Activated CD4-positive, CD25-positive, alpha-beta regulatory T cell (primary cell): ENCODE data around the gene PRXL2C.

Experiments
- DNase-seq, 4 experiments: peaks; one replicate each; lab custom pipeline; 2025; lab: John Stamatoyannopoulos, UW

Gene PRXL2C

GRCh38 chr9:96612105-96612965 lies 42.8 kb downstream of the PRXL2C start:
- DNase-seq: no peak

DNA sequence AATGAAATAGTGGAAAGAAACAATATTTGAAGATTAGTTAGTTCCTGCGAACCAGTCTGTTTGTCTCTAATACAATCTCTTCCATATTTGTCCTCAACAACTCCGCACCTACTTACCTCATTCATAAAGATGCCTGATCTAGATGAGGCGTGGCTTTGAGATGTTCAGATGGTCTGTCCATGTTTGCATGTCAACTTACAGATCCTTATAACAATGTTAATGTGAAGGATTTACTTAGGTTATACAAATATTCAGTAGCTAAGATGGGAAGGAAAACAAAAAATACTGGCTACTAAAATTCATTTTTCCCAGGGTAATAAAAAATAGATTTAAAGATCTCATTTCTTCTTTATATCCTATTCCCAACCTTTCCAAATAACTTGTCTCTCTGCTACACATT lies 43.8 kb downstream of the PRXL2C start:
- DNase-seq: no peak

DNA sequence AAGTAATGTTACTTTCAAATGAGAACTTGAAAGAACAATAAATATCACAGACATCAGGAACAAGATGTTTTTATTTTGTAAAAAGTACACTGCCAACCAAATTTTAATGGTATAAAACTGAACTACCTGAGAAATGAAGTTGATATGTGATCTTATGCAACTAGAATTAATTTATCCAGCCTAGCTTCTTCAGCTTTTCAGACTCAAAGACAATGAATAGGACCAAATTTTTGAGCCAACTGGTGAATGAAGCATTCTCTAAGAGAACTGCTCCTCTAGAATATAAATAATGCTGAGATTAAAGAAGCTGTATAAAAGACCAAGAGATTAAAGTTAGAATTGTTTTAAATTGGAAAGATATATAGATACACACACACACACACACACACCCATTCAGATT lies 45.4 kb downstream of the PRXL2C start:
- no peak for DNase-seq

DNA sequence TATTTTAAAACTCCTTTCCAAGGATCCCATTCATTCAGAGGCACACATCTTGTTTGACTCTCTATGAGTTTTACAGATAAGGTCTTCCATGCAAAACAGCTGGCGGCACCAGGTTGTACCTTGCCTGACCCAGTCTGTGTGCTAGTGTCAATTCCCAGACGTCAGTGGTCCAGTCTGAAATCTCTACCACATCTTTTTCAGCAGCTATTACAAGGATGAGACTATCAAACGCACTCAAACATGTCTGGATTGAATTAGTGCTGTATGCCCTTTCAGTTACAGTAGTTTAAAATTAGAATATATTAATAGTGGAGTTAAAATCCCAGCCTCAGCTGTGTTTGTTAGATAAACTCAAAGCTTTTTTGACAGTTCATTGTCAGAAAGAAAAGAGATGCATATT lies 47.1 kb downstream of the PRXL2C start:
- DNase-seq: no peak

GRCh38 chr9:96605328-96605727 lies 49.8 kb downstream of the PRXL2C start:
- no peak for DNase-seq

DNA sequence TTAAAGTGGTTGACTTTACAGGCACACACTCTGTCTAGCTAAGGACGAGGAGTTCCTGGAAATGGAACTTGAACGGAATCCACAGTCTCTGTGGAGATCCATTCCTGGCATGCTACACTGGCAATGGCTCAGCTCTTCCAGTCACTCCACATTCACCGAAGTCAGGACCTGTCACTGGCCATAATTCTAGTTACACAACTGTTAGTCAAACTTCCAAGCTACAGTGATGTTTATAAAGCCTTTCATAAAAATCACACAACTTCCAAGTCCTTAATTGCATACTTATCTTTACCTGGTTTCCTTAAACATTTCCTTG lies 51.2 kb downstream of the PRXL2C start:
- DNase-seq: no peak

- DNase-seq: no peak
These were observed 51.7 kb downstream of the PRXL2C start for GRCh38 chr9:96603305-96604003.

GRCh38 chr9:96599298-96599697 lies 55.8 kb downstream of the PRXL2C start:
- no peak for DNase-seq

DNA sequence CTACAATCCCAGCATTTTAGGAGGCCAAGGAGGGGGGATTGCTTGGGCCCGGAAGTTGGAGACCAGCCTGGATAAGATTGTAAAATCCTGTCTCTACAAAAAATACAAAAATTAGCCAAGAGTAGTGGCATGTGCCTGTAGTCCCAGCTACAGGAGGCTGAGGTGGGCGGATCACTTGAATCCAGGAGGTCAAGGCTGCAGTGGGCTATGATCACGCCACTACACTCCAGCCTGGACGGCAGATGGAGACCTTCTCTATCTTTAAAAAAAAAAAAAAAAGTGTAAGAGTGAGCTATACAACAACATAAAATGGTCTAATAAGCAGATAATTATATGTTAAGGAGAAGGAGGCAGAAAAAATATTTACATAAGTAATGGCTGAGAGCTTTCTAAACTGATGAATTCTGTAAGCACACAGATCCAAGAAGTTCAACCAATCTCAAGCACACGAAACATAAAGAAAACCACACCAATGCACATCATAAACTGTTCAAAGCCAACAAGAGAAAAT lies 58.5 kb downstream of the PRXL2C start:
- no peak for DNase-seq
